ENCODE results near the gene HEXIM1.

GRCh38 chr17:45116434-45117016 is 31.8 kb upstream of the HEXIM1 start:
- TF ChIP-seq CTCF (IDR thresholded peaks at IDR 0.05), result no peak
- TF ChIP-seq ZFX (IDR thresholded peaks at IDR 0.05; ENCODE audit: borderline replicate concordance), result no peak

All from 22Rv1 (cell line).